Panc1 (cell line): ENCODE data around the gene CCDC61. TPM values are rescaled to one million over a fixed set of nuclear protein-coding genes. Genes with fewer than 3 reads are reported as not detected.

Experiments
- ATAC-seq: fragments of 200-7000 bp; cut with Tn5 transposase; 2 replicates; pipeline ENCODE4 v1.9.1; 2020; ENCODE audit warnings: mild to moderate bottlenecking, moderate library complexity
- BruUV-seq: library from RNA; stranded (reverse); fragments of 400-500 nt; replicated peaks from 2 replicates; lab custom pipeline; 2021; lab: Mats Ljungman, UMichigan
- CTCF ChIA-PET: fragments of 300-600 bp; sonication (Branson Sonifier 250); formaldehyde crosslinking; loops from one replicate; lab custom pipeline; 2022; ENCODE audit warnings: antibody characterized with exemption; lab: Charles Lee
- POLR2A ChIA-PET: fragments of 300-600 bp; sonication (Branson Sonifier 250); formaldehyde crosslinking; loops from one replicate; lab custom pipeline; 2022; ENCODE audit warnings: antibody characterized with exemption; lab: Charles Lee
- DNase-seq: peaks from one replicate; pipeline ENCODE4 v3.0.0-alpha.2; 2010; ENCODE audit warnings: low read depth, low spot score
- H3K27ac ChIP-seq: 2 replicates; pipeline ENCODE4 v1.5.1; 2011; ENCODE audit warnings: mild to moderate bottlenecking, low read length, inconsistent platforms
- H3K27me3 ChIP-seq: fragments of 200-500 bp; sonication (Bioruptor generic); 2 replicates; pipeline ENCODE4 v1.6.0; 2014; ENCODE audit warnings: low read length, inconsistent platforms; ENCODE audit not compliant: control insufficient read depth, insufficient read depth
- H3K36me3 ChIP-seq: fragments of 200-500 bp; sonication (Bioruptor generic); 2 replicates; pipeline ENCODE4 v1.5.1; 2014; ENCODE audit warnings: inconsistent platforms, mild to moderate bottlenecking, low read length, moderate library complexity; ENCODE audit not compliant: control insufficient read depth, insufficient read depth
- H3K4me1 ChIP-seq: 2 replicates; pipeline ENCODE4 v1.5.1; 2011; ENCODE audit warnings: inconsistent platforms, mild to moderate bottlenecking, low read length, moderate library complexity; ENCODE audit not compliant: control insufficient read depth, insufficient read depth
- H3K4me3 ChIP-seq, 2 experiments: 2 replicates each; pipeline ENCODE4 v1.5.1; 2011 to 2012; ENCODE audit warnings: low read depth in 2 of 2, low read length in 2 of 2, mild to moderate bottlenecking in 2 of 2, inconsistent platforms in 1 of 2, moderate library complexity in 1 of 2
- H3K9me3 ChIP-seq: fragments of 200-500 bp; sonication (Bioruptor generic); 2 replicates; pipeline ENCODE4 v1.5.1; 2014; ENCODE audit warnings: low read depth, mild to moderate bottlenecking, inconsistent platforms, low read length, moderate library complexity; ENCODE audit not compliant: control insufficient read depth, insufficient read depth
- POLR2AphosphoS5 ChIP-seq: IDR thresholded peaks from 2 replicates; pipeline ENCODE4 v1.6.1; 2012; ENCODE audit warnings: mild to moderate bottlenecking, low read depth, low read length, moderate library complexity
- SIN3A ChIP-seq: IDR thresholded peaks from 2 replicates; pipeline ENCODE4 v1.6.1; 2012; ENCODE audit warnings: low read depth, mild to moderate bottlenecking, low read length, moderate library complexity, borderline replicate concordance; ENCODE audit not compliant: insufficient read depth
- TCF7L2 ChIP-seq: IDR thresholded peaks from 2 replicates; pipeline ENCODE4 v1.6.1; 2011; ENCODE audit warnings: mild to moderate bottlenecking, low read depth, low read length, inconsistent platforms
- in situ Hi-C: cut with HindIII; loops from 2 replicates; pipeline ENCODE4 v1.10.0; 2016; ENCODE audit warnings: low sequenced_read_pairs, low pct_unique_long_range_greater_than_20kb
- intact Hi-C: fragments of 100-400 bp; cut with micrococcal nuclease; formaldehyde crosslinking; loops from one replicate; pipeline ENCODE4 v1.10.0; 2022; ENCODE audit not compliant: unreplicated experiment
- total RNA-seq: library from RNA; stranded (reverse); gene quantifications from one replicate; pipeline ENCODE4 v1.2.1, GENCODE V29; 2021; ENCODE audit not compliant: unreplicated experiment
- TF ChIP-seq, protein P1 (sequence below), 2 experiments: IDR thresholded peaks; 2 replicates each; pipeline ENCODE4 v1.6.1; 2011 to 2012; ENCODE audit warnings: low read depth in 2 of 2, control low read depth in 1 of 2, low read length in 1 of 2, mild to moderate bottlenecking in 1 of 2, moderate library complexity in 1 of 2; ENCODE audit not compliant: insufficient read depth in 1 of 2
- TF ChIP-seq, protein P2 (sequence below): fragments of 450-650 bp; IDR thresholded peaks from 2 replicates; pipeline ENCODE4 v1.5.1; 2017; ENCODE audit warnings: mild to moderate bottlenecking

The CCDC61 gene
- total RNA-seq, 1 experiment from 2014 or later = 17.9 TPM

DNA sequence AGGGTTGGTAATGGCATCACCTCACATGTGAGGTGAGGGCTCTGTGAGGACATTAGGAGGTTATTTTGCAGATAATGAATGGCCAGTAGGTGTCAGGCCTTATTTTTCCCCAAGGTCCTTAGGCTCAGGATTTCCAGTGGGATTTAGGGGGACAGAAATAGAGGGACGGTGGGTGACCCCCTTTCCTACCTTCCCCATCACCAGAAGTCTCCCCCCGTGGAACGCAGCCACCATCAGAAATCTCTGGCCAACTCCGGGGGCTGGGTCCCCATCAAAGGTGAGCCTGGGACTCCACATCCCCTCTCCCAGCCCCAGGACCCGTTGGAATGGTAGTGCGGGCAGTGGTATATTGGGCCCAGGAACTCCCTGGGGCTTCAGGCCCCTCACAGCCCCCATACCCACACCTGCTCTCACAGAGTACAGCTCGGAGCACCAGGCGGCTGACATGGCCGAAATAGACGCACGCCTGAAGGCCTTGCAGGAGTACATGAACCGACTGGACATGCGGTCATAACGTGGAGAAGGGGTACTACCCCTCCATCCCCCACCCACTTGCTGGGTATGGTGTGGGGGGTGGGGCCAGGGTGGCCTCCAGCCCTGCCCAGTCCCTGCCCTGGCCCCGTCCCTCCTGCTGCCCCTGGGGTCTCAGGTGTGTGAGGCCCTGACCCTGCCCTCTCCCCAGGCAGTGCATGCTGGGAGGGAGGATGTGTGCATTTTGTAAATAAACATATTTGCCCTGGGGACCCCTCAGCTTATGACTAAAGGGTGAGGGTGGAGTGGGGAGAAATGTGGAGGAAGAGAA is 22.8 kb downstream of the CCDC61 start:
- TF ChIP-seq SIN3A (no peak), POLR2AphosphoS5 (no peak), TCF7L2 (no peak)
- TF ChIP-seq, protein P1, sequence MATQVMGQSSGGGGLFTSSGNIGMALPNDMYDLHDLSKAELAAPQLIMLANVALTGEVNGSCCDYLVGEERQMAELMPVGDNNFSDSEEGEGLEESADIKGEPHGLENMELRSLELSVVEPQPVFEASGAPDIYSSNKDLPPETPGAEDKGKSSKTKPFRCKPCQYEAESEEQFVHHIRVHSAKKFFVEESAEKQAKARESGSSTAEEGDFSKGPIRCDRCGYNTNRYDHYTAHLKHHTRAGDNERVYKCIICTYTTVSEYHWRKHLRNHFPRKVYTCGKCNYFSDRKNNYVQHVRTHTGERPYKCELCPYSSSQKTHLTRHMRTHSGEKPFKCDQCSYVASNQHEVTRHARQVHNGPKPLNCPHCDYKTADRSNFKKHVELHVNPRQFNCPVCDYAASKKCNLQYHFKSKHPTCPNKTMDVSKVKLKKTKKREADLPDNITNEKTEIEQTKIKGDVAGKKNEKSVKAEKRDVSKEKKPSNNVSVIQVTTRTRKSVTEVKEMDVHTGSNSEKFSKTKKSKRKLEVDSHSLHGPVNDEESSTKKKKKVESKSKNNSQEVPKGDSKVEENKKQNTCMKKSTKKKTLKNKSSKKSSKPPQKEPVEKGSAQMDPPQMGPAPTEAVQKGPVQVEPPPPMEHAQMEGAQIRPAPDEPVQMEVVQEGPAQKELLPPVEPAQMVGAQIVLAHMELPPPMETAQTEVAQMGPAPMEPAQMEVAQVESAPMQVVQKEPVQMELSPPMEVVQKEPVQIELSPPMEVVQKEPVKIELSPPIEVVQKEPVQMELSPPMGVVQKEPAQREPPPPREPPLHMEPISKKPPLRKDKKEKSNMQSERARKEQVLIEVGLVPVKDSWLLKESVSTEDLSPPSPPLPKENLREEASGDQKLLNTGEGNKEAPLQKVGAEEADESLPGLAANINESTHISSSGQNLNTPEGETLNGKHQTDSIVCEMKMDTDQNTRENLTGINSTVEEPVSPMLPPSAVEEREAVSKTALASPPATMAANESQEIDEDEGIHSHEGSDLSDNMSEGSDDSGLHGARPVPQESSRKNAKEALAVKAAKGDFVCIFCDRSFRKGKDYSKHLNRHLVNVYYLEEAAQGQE (IDR thresholded peaks at IDR 0.05; ENCODE audit: insufficient read depth in 1 of 2, low read depth in 2 of 2, low read length in 1 of 2) = no peak
- TF ChIP-seq, protein P2, sequence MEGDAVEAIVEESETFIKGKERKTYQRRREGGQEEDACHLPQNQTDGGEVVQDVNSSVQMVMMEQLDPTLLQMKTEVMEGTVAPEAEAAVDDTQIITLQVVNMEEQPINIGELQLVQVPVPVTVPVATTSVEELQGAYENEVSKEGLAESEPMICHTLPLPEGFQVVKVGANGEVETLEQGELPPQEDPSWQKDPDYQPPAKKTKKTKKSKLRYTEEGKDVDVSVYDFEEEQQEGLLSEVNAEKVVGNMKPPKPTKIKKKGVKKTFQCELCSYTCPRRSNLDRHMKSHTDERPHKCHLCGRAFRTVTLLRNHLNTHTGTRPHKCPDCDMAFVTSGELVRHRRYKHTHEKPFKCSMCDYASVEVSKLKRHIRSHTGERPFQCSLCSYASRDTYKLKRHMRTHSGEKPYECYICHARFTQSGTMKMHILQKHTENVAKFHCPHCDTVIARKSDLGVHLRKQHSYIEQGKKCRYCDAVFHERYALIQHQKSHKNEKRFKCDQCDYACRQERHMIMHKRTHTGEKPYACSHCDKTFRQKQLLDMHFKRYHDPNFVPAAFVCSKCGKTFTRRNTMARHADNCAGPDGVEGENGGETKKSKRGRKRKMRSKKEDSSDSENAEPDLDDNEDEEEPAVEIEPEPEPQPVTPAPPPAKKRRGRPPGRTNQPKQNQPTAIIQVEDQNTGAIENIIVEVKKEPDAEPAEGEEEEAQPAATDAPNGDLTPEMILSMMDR = no peak
- ATAC-seq (no peak), DNase-seq (no peak)
- peaks cover 3% of the 10 kb centered on the region; the same call in 1 of the 2 replicates for H3K4me1 ChIP-seq
- no peaks in the 10 kb centered on the region for H3K27me3 ChIP-seq
- H3K36me3 ChIP-seq = no peaks in the 10 kb centered on the region
- H3K27ac ChIP-seq = no peak overlapping the region
- ChIA-PET CTCF (interaction anchor here (0.6 kb wide), 1 partner anchor 239 kb away, joined by 3 read pairs; no protein-coding TSS in a partner anchor), POLR2A (no interaction called here)
- in situ Hi-C loops = no loop called here
- H3K9me3 ChIP-seq = no peaks in the 10 kb centered on the region
- no peak overlapping the region for H3K4me3 ChIP-seq
- intact Hi-C loops = no loop called here
- no TSS peak for BruUV-seq

DNA sequence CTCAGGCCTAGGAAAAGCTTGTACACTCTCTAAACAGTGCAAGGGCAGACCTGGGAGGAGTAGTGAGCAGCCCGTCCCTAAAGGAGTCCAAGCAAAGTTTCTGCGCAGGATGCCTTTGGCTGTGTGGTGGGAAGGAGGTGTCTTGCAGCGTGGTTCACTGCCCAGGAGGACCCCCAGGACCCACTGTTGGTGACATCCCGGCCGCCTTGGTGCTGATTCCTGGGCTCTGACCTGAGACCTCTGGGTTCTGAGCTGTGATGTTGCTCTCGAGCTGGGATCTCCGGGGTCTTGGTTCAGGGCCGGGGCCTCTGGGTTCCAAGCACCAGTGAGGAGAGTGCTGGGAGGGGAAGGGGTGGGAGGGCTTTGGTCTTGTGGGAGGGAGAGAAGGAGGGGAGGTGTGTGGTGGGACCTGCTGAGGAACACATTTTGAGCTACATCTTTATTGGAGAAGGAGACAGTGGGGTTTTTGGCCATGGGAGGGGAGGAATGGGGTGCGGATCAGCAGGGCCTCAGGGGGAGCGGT is 23.5 kb downstream of the CCDC61 start:
- in situ Hi-C loops (no loop called here), intact Hi-C loops (no loop called here)
- ATAC-seq = no peak
- POLR2A ChIA-PET = no interaction called here
- no peaks in the 10 kb centered on the region for H3K9me3 ChIP-seq
- CTCF ChIA-PET = interaction anchor here (0.6 kb wide), 1 partner anchor 238 kb away, joined by 3 read pairs; no protein-coding TSS in a partner anchor
- H3K4me3 ChIP-seq = no peak overlapping the region
- H3K27me3 ChIP-seq = no peaks in the 10 kb centered on the region
- no peak overlapping the region for H3K27ac ChIP-seq
- BruUV-seq = no TSS peak
- TF ChIP-seq, protein P2 = no peak
- TF ChIP-seq, protein P1 (IDR thresholded peaks at IDR 0.05; ENCODE audit: insufficient read depth in 1 of 2, low read depth in 2 of 2, low read length in 1 of 2) = no peak
- no peak for TF ChIP-seq SIN3A
- TF ChIP-seq TCF7L2 = no peak
- no peak for TF ChIP-seq POLR2AphosphoS5
- peaks cover 3% of the 10 kb centered on the region; the same call in 1 of the 2 replicates for H3K4me1 ChIP-seq
- DNase-seq = no peak
- no peaks in the 10 kb centered on the region for H3K36me3 ChIP-seq
